ENCODE results near the gene SLC2A13. TPM values are rescaled to one million over a fixed set of nuclear protein-coding genes. Genes with fewer than 3 reads are reported as not detected.
A peak's percentile ranks its signal among the peaks of the same experiment; 100 is the strongest.
"Not testable (repeated sequence)": the region's sequence is repeated elsewhere in the genome, so short reads cannot be mapped to it uniquely, and the experiment has no call there.

SLC2A13 gene
- total and polyA plus RNA-seq, 2 donors (not counting 1 experiment from before 2014, with no cell fraction given), result 5.4 to 10.2 TPM

DNA sequence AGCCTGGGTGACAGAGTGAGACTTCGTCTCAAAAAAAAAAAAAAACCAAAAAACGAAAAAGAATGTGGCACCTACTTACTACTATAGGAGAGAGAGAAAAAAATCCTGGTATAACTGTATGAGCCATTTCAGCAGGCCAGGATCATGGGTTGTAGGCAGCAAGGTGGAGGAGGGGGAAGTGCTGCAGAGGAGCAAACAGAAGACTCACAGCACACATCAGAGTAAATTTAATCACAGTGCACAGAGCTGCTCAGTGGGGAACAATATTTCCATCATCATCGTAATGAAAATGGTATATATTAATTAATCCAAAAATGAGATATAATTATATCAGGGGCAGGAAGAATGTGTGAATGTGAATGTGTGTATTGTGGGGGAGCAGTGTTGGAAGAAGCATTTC, 175.8 kb downstream of the SLC2A13 start:
- H3K27me3 ChIP-seq (ENCODE audit: control insufficient read depth, insufficient read depth, low read length), result no peaks in the 10 kb centered on the region
- no peaks in the 10 kb centered on the region for H3K9me3 ChIP-seq (ENCODE audit: control insufficient read depth, insufficient read depth, low read depth, low read length)
- H2AFZ ChIP-seq (ENCODE audit: low read length), result no peak overlapping the region
- H3K79me2 ChIP-seq (ENCODE audit: control insufficient read depth, insufficient read depth, low read length), result no peaks in the 10 kb centered on the region
- no peaks in the 10 kb centered on the region for H4K20me1 ChIP-seq (ENCODE audit: control insufficient read depth, extremely low read depth, insufficient read depth, low read length)
- no peaks in the 10 kb centered on the region for H3K36me3 ChIP-seq (ENCODE audit: control insufficient read depth, insufficient read depth, low read length)
- no peak overlapping the region for H3K4me2 ChIP-seq (ENCODE audit: extremely low read depth, insufficient read depth, low read length)
- no peak overlapping the region for H3K27ac ChIP-seq (ENCODE audit: insufficient read depth, low read length)
- TF ChIP-seq EZH2 (IDR thresholded peaks at IDR 0.05; ENCODE audit: low read length, missing control alignments), result no peak
- TF ChIP-seq, protein P1, sequence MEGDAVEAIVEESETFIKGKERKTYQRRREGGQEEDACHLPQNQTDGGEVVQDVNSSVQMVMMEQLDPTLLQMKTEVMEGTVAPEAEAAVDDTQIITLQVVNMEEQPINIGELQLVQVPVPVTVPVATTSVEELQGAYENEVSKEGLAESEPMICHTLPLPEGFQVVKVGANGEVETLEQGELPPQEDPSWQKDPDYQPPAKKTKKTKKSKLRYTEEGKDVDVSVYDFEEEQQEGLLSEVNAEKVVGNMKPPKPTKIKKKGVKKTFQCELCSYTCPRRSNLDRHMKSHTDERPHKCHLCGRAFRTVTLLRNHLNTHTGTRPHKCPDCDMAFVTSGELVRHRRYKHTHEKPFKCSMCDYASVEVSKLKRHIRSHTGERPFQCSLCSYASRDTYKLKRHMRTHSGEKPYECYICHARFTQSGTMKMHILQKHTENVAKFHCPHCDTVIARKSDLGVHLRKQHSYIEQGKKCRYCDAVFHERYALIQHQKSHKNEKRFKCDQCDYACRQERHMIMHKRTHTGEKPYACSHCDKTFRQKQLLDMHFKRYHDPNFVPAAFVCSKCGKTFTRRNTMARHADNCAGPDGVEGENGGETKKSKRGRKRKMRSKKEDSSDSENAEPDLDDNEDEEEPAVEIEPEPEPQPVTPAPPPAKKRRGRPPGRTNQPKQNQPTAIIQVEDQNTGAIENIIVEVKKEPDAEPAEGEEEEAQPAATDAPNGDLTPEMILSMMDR (conservative IDR thresholded peaks at IDR 0.05 in 1 of 2, IDR thresholded peaks at IDR 0.05 in 1 of 2; ENCODE audit: low read depth in 1 of 2, low read length in 2 of 2), result no peak
- no peak for DNase-seq (ENCODE audit: low read depth in 2 of 2)
- H3K4me1 ChIP-seq (ENCODE audit: control insufficient read depth, extremely low read depth, insufficient read depth, low read length), result no peaks in the 10 kb centered on the region
- H3K9ac ChIP-seq (ENCODE audit: insufficient read depth, low read length), result no peak overlapping the region
- no peak overlapping the region for H3K4me3 ChIP-seq (replicated peaks in 1 of 4; ENCODE audit: control extremely low read depth in 1 of 4, insufficient read depth in 1 of 4, low read depth in 3 of 4, low read length in 4 of 4)

DNA sequence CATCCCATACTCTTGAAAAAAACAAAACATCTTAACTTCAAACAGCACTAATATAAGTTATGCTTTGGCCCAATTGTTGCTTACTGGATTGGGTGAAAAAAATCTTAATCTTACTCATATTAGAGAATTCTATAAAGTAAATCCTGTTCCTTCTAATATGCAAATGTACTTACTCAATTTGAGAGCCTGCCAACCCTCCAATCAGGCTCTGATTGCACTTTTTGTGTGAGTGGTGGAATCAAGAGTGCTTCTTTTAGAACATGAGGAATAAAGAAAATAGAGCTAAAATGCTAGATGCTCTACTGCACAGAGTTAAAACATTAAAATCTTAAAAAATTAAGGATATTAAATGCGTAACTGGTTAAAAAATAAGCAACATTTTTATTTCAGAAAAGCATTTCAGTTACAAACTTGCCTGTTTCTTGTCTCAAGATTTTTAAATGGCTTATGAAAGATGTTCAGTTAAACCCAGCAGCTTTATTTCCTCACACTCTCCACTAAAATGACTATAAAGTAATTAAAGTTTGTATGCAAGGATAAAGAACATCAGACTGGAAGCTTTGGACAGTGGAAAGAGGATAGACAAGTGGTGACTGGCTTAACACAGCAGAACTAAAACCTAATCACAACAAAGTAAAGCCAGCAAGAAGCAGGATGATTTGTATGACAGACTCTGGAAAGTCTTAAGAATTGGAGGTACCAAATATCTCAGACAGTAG, 177.5 kb downstream of the SLC2A13 start:
- Histone ChIP-seq H3K4me3 (replicated peaks in 1 of 4; ENCODE audit: control extremely low read depth in 1 of 4, insufficient read depth in 1 of 4, low read depth in 3 of 4, low read length in 4 of 4) (no peak overlapping the region), H3K36me3 (ENCODE audit: control insufficient read depth, insufficient read depth, low read length) (no peaks in the 10 kb centered on the region), H3K9ac (ENCODE audit: insufficient read depth, low read length) (no peak overlapping the region), H3K4me2 (ENCODE audit: extremely low read depth, insufficient read depth, low read length) (no peak overlapping the region), H3K27ac (ENCODE audit: insufficient read depth, low read length) (no peak overlapping the region), H3K27me3 (ENCODE audit: control insufficient read depth, insufficient read depth, low read length) (no peaks in the 10 kb centered on the region), H3K79me2 (ENCODE audit: control insufficient read depth, insufficient read depth, low read length) (no peaks in the 10 kb centered on the region), H2AFZ (ENCODE audit: low read length) (no peak overlapping the region), H3K4me1 (ENCODE audit: control insufficient read depth, extremely low read depth, insufficient read depth, low read length) (no peaks in the 10 kb centered on the region), H4K20me1 (ENCODE audit: control insufficient read depth, extremely low read depth, insufficient read depth, low read length) (no peaks in the 10 kb centered on the region), H3K9me3 (ENCODE audit: control insufficient read depth, insufficient read depth, low read depth, low read length) (no peaks in the 10 kb centered on the region)
- DNase-seq (ENCODE audit: low read depth in 2 of 2), result no peak
- TF ChIP-seq, protein P1 (conservative IDR thresholded peaks at IDR 0.05 in 1 of 2, IDR thresholded peaks at IDR 0.05 in 1 of 2; ENCODE audit: low read depth in 1 of 2, low read length in 2 of 2), result no peak
- TF ChIP-seq EZH2 (IDR thresholded peaks at IDR 0.05; ENCODE audit: low read length, missing control alignments), result no peak

DNA sequence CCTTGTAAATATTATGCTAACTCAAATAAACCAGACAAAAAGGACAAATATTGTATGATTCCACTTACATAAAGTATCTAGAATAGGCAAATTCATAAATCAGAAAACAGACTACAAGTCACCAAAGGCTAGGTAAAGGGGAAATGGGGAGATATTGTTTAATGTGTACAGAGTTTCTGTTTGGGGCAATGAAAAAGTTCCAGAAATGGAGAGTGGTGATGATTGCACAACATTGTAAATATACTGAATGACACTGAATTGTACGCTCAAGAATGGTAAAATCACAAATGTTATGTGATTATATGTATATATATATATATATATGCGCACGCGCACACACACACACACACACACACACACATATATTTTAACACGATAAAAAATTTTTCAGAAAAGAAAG, 182.5 kb downstream of the SLC2A13 start:
- no peaks in the 10 kb centered on the region for H3K4me1 ChIP-seq (ENCODE audit: control insufficient read depth, extremely low read depth, insufficient read depth, low read length)
- no peak overlapping the region for H2AFZ ChIP-seq (ENCODE audit: low read length)
- no peaks in the 10 kb centered on the region for H3K9me3 ChIP-seq (ENCODE audit: control insufficient read depth, insufficient read depth, low read depth, low read length)
- H3K4me2 ChIP-seq (ENCODE audit: extremely low read depth, insufficient read depth, low read length), result no peak overlapping the region
- no peaks in the 10 kb centered on the region for H3K27me3 ChIP-seq (ENCODE audit: control insufficient read depth, insufficient read depth, low read length)
- H3K9ac ChIP-seq (ENCODE audit: insufficient read depth, low read length), result no peak overlapping the region
- H3K79me2 ChIP-seq (ENCODE audit: control insufficient read depth, insufficient read depth, low read length), result no peaks in the 10 kb centered on the region
- no peak overlapping the region for H3K27ac ChIP-seq (ENCODE audit: insufficient read depth, low read length)
- DNase-seq (ENCODE audit: low read depth in 2 of 2), result no peak
- no peak overlapping the region for H3K4me3 ChIP-seq (replicated peaks in 1 of 4; ENCODE audit: control extremely low read depth in 1 of 4, insufficient read depth in 1 of 4, low read depth in 3 of 4, low read length in 4 of 4)
- H4K20me1 ChIP-seq (ENCODE audit: control insufficient read depth, extremely low read depth, insufficient read depth, low read length), result no peaks in the 10 kb centered on the region
- H3K36me3 ChIP-seq (ENCODE audit: control insufficient read depth, insufficient read depth, low read length), result no peaks in the 10 kb centered on the region
- TF ChIP-seq, protein P1 (conservative IDR thresholded peaks at IDR 0.05 in 1 of 2, IDR thresholded peaks at IDR 0.05 in 1 of 2; ENCODE audit: low read depth in 1 of 2, low read length in 2 of 2), result no peak
- TF ChIP-seq EZH2 (IDR thresholded peaks at IDR 0.05; ENCODE audit: low read length, missing control alignments), result no peak

DNA sequence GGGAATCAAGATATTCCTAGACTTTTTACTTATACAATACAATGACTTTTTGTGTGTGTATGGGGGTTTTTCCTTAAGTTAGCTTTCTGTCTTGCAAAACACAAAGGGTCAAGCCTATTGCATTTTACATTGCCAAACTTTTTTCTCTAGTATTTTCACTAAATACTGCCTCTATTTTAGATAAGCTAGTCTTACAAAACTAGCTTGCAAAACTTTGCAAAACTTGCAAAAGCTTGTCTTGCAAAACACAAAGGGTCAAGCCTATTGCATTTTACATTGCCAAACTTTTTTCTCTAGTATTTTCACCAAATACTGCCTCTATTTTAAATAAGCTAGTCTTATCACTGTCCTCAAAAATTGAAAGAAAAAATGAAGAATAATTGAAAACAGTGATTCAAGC, 183.3 kb downstream of the SLC2A13 start:
- peak in 1 of 2 donors; percentile 66 for DNase-seq (ENCODE audit: low read depth in 2 of 2)
- H3K79me2 ChIP-seq (ENCODE audit: control insufficient read depth, insufficient read depth, low read length); H3K27ac ChIP-seq (ENCODE audit: insufficient read depth, low read length); H3K4me2 ChIP-seq (ENCODE audit: extremely low read depth, insufficient read depth, low read length); H3K4me1 ChIP-seq (ENCODE audit: control insufficient read depth, extremely low read depth, insufficient read depth, low read length); H2AFZ ChIP-seq (ENCODE audit: low read length); H4K20me1 ChIP-seq (ENCODE audit: control insufficient read depth, extremely low read depth, insufficient read depth, low read length); H3K9ac ChIP-seq (ENCODE audit: insufficient read depth, low read length); H3K27me3 ChIP-seq (ENCODE audit: control insufficient read depth, insufficient read depth, low read length); H3K36me3 ChIP-seq (ENCODE audit: control insufficient read depth, insufficient read depth, low read length); H3K9me3 ChIP-seq (ENCODE audit: control insufficient read depth, insufficient read depth, low read depth, low read length); H3K4me3 ChIP-seq (replicated peaks in 1 of 4; ENCODE audit: control extremely low read depth in 1 of 4, insufficient read depth in 1 of 4, low read depth in 3 of 4, low read length in 4 of 4): not testable (repeated sequence)
